Measurements from ENCODE around the gene NTN1.

DNA sequence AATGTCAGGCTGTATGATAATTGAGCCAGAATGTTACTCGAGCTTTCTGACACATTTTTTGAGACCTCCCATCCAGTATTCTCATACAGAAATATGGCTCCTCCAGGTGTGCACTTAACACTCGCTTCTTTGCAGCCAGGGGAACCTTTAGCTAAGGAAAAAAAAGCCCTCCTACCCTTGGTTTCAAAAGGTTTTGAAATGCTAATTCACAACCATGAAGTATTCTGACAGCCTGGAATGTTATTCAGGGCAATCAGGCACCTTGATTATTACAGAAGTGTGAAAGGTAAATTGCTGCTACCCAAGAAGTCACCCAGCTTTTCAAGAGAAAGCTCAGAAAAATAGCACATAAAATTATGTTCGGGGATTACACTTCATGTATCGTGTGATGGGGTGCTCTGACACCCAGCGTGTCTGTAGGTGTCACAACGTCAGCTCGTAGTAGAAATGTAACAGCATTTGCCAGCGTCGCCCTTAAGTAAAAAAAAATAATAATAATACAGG is 41.1 kb downstream of the NTN1 start:
- TF ChIP-seq CTCF (IDR thresholded peaks at IDR 0.05) (no peak), POLR2A (IDR thresholded peaks at IDR 0.05) (no peak)

Measured in ovary (tissue), 3 donors.